ENCODE measurements around the gene CCDC141. TPM values are rescaled to one million over a fixed set of nuclear protein-coding genes. Genes with fewer than 3 reads are reported as not detected.

The CCDC141 gene
- total and polyA plus RNA-seq, 2 of the 13 experiments (the other 11 are each of a cell fraction or from before 2014, with no cell fraction given): not detected

- ATAC-seq (no peak), FAIRE-seq (no peak), DNase-seq (ENCODE audit: low spot score) (no peak)
- H4K20me1 ChIP-seq (ENCODE audit: insufficient read depth, low read length): no peaks in the 10 kb centered on the region
- no peak overlapping the region for H3K4me2 ChIP-seq (ENCODE audit: low read depth, low read length)
- H3K9me3 ChIP-seq (ENCODE audit: low read length): no peaks in the 10 kb centered on the region
- H3K4me1 ChIP-seq (ENCODE audit: insufficient read depth, low read length): no peaks in the 10 kb centered on the region
- H3K4me3 ChIP-seq (replicated peaks in 1 of 3; ENCODE audit: insufficient read depth in 1 of 3, low read depth in 2 of 3, low read length in 3 of 3): no peak overlapping the region
- no peak for TF ChIP-seq U2AF1 (optimal IDR thresholded peaks at IDR 0.05; ENCODE audit: low read depth, low read length)
- no peak for TF ChIP-seq AGO2 (optimal IDR thresholded peaks at IDR 0.05; ENCODE audit: low read depth, low read length)
- no peak for TF ChIP-seq JUN (CRISPR knock-in tag; IDR thresholded peaks at IDR 0.05)
- no peak for TF ChIP-seq ZNF501 (CRISPR knock-in tag; IDR thresholded peaks at IDR 0.05)
- no peak for TF ChIP-seq FOXM1 (CRISPR knock-in tag; IDR thresholded peaks at IDR 0.05)
- no peak for TF ChIP-seq ATF1 (CRISPR knock-in tag; IDR thresholded peaks at IDR 0.05)
- no peak for TF ChIP-seq ZFP1 (CRISPR knock-in tag; IDR thresholded peaks at IDR 0.05)
- no peak for TF ChIP-seq WIZ (CRISPR knock-in tag; IDR thresholded peaks at IDR 0.05)
- TF ChIP-seq KDM6A (CRISPR knock-in tag; IDR thresholded peaks at IDR 0.05; ENCODE audit: low read depth): no peak
- no peak for TF ChIP-seq ZBTB34 (CRISPR knock-in tag; IDR thresholded peaks at IDR 0.05)
- no peak for TF ChIP-seq ZMAT3 (CRISPR knock-in tag; conservative IDR thresholded peaks at IDR 0.05)
- no peak for TF ChIP-seq ZNF446 (CRISPR knock-in tag; IDR thresholded peaks at IDR 0.05)
- TF ChIP-seq PHF8 (CRISPR knock-in tag; IDR thresholded peaks at IDR 0.05): no peak
- in situ Hi-C loops (cut with HindIII; ENCODE audit: extremely low pct_ligation_motif_present, low pct_unique_long_range_greater_than_20kb): no loop called here
- no peaks in the 10 kb centered on the region for H3K27me3 ChIP-seq (ENCODE audit: control insufficient read depth in 1 of 2, insufficient read depth in 2 of 2, low read length in 2 of 2)
- WGBS (ENCODE audit: low lambda C conversion rate): 12% methylated on average over 4 of the region's 4 CpGs
- no peaks in the 10 kb centered on the region for H3K79me2 ChIP-seq (ENCODE audit: insufficient read depth, low read length)
- no peak overlapping the region for H3K9ac ChIP-seq (ENCODE audit: insufficient read depth, low read depth, low read length)
- H3K36me3 ChIP-seq (replicated peaks in 1 of 2; ENCODE audit: control insufficient read depth in 1 of 2, insufficient read depth in 2 of 2, low read length in 2 of 2): no peaks in the 10 kb centered on the region
- H3K27ac ChIP-seq (ENCODE audit: extremely low read length, insufficient read depth, low read length): no peak overlapping the region
- ChIA-PET POLR2A (no interaction called here), CTCF (ENCODE audit: low intra/inter-chr PET ratio, low total read pairs) (no interaction called here)
- no TSS peak for BruUV-seq (replicated peaks)
- intact Hi-C loops (cut with micrococcal nuclease; ENCODE audit: unreplicated experiment): no loop called here
- no peak overlapping the region for H2AFZ ChIP-seq (ENCODE audit: low read length)
These were observed 50.5 kb downstream of the CCDC141 start for GRCh38 chr2:178999476-178999875.
